MV-4-11 (cell line): Measurements from ENCODE around the gene ACSS1.

ENCODE experiments used
- DNase-seq: peaks from one replicate; lab custom pipeline; 2025; lab: John Stamatoyannopoulos, UW

The ACSS1 gene

GRCh38 chr20:24971376-24972101, 86.4 kb downstream of the ACSS1 start:
- no peak for DNase-seq

DNA sequence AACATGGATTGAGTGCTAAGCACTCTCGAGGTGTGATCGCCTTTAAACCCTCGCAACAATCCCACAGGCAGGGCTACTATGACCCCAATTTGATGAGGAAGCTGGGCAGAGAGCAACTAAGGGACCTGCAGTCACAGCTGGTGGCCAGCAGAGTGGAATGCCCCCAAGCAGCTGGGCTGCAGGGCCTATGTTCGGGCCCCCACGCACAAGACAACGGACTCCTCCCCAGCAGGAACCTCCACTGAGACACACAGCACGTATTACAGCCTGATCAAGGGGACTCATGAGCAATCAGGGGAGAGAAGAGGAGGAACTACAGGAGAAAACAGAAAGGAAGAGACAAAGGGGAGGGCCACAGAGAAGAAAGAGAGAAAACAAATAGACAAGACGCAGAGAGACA, 87.2 kb downstream of the ACSS1 start:
- DNase-seq, result no peak

DNA sequence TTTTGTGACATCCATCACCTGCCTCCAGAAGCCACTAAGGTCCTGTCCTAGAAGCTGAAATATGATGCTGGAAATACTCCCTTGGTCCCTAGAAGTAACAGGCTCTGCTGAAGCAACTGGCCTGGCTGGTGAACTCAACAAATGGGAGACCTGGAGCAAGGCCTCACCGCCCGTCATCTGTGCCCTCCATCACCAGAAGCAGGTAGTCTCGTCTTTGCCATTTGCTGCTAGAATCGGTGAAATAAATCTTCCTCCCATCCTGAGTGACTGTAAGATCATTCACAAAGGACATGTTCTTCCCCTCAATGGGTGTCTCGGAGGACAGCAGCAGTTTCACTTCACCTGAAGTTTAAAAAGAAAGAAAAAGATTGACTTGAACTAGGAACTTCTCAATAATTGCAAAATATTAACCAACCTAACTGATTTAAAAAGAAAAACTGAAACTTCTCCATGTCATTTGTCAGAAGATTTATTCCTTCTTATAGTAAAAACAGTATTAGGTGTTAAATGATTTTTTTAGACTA, 87.8 kb downstream of the ACSS1 start:
- DNase-seq, result no peak

GRCh38 chr20:24969186-24970029, 88.5 kb downstream of the ACSS1 start:
- no peak for DNase-seq

DNA sequence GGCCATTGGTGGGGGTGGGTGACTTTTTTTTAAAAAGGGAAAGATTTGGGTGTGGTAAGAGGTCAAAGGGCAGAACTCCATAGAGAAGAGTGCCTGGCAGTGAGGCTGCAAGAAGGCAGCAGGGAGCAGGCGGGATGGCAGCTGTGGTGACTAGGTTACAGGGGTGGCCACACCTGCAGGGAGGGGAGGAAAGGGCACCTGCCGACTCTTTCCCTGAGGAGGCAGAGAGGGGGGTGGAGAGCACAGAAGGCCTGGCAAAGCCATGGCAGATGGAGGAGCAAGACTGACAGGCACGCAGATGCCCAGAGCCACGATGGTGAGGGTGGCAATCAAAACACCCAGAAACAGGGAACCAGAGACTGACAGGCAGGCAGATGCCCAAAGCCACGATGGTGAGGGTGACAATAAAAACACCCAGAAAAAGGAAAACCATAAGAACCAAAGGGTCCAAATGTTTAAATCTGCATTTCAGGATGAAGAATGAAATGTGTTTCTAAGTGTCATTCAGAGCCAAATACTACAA, 89.6 kb downstream of the ACSS1 start:
- DNase-seq, result no peak

- DNase-seq, result no peak
These were observed 91.5 kb downstream of the ACSS1 start for GRCh38 chr20:24966317-24967012.

- DNase-seq, result no peak
These were observed 92.6 kb downstream of the ACSS1 start for GRCh38 chr20:24965065-24965919.

DNA sequence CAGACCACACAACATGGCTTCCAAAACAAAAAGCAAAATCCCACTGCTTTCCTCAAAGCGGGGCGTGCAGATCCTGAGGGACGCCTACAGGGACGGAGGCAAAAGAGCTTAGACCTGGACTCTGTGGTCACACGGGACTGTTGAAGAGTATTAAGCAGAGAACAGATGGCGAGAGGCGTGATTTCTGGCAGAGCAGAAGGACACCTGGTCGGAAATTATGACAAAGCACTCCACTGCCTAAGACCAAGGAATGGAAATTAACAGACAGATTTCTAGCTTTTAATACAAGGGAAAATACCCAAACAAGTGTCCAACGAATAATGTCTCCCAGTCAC, 93.5 kb downstream of the ACSS1 start:
- DNase-seq, result no peak

DNA sequence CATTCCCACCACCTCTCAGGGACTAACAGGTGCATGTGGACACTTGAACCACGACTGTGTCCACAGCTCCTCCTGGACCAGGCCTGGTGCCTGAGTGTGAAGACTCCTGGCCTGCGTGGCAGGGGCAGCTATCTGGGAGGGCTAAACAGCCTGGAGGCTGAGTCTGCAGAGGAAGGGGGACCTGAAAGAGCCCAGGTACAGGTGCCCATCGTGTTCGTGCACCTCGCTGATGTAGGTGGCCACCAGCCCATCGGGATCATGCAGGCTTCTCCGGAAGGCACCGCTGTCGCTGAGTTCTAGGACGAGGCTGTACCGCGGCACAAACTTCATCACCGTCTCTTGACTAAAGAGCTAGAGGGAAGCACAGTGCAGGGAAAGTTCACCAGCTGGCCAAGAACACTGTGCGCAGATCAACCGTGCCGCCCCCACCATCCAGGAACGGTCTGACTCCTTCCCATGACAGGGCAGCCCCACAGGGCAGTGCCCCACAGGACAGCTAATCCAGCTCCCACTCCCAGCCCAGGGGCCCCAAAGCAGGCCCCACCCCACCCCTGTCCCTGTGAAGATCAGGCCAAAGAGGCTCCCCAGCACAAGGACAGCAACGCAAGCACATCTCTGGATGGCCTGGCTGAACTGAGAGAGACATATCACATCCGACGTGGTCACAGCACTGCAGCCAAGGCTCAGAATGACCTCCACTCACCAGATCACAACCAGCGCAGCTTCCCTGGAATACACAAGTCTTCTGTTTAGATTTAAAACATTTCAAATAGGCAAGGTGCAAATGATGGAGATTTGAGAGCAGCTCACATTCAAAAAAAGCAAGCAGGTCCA, 94.0 kb downstream of the ACSS1 start:
- DNase-seq, result no peak

DNA sequence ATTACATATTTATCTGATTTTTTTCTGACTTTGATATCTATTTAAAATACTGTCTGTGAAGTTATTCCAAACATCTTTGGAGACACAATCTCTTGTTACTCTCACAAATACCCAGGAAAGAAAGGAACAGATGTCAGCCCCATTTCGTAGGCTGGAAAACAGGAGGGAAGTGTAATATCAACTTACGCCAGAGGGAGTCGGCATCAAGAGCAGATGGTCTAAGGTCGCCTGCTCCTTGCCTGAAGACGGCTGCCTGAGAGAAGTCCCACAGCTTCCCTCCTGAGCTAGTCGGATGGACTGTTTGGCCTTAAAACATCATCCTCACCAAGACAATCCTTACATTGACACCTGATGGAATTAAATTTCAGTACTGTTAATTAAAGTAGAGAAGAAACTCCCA, 95.4 kb downstream of the ACSS1 start:
- no peak for DNase-seq

GRCh38 chr20:24962182-24962492, 95.8 kb downstream of the ACSS1 start:
- DNase-seq, result no peak

DNA sequence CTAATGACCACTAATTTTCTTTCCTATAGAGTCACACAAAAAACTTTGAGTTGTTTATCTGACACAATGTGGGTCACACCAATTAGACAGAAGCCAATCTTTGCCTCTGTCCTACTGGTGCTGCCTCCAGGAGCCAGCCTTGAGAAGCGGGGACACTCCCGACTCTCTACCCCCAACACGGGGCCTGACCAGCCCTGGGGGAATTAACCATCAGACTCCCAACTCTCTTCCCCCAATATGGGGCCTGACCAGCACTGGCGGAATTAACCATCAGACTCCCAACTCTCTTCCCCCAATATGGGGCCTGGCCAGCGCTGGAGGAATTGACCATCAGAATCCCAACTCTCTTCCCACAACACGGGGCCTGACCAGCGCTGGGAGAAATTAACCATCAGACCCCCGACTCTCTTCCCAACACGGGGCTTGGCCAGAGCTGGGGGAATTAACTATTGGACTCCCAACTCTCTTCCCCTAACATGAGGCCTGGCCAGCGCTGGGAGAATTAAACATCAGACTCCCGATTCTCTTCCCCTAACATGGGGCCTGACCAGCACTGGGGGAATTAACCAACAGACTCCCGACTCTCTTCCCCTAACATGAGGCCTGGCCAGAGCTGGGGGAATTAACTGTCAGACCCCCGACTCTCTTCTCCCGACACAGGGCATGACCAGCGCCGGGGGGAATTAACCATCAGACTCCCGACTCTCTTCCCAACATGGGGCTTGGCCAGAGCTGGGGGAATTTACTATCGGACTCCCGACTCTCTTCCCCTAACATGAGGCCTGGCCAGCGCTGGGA, 96.4 kb downstream of the ACSS1 start:
- DNase-seq, result no peak

- no peak for DNase-seq
These were observed 97.1 kb downstream of the ACSS1 start for GRCh38 chr20:24960861-24961260.

GRCh38 chr20:24960302-24960801, 97.6 kb downstream of the ACSS1 start:
- DNase-seq, result no peak

DNA sequence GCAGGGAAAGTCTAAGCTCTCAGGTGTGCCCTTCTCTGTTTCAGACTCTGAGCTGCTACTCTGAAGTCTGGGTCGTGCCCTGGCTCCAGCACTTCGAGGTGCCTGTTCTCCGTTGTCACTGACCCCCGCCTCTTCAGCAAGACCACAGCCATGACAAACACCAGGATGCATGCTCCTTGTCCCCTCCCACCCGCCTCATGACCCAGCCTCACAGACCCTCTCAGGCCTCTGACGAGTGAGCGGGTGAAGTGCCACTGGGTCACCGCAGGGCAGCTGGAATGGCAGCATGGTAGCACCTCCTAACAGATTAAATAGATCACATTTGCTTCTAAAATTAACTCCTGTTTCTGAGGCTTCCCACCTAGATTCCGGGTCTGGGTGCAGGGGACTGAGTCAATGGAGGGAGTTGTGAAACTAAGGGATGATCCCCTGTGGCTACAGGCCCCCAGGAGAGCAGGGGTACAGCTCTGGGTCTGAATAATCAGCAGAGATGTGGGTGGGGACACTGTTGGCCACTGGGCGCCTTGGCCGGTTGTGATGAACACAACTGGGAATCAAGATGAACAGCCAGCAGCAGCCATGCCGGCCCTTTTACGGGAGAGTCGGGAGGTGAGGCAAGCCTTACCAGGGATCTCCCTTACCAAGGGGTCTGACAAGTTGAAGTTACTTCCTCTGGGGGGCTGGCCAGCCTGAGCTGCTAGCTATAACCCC, 98.2 kb downstream of the ACSS1 start:
- no peak for DNase-seq

DNA sequence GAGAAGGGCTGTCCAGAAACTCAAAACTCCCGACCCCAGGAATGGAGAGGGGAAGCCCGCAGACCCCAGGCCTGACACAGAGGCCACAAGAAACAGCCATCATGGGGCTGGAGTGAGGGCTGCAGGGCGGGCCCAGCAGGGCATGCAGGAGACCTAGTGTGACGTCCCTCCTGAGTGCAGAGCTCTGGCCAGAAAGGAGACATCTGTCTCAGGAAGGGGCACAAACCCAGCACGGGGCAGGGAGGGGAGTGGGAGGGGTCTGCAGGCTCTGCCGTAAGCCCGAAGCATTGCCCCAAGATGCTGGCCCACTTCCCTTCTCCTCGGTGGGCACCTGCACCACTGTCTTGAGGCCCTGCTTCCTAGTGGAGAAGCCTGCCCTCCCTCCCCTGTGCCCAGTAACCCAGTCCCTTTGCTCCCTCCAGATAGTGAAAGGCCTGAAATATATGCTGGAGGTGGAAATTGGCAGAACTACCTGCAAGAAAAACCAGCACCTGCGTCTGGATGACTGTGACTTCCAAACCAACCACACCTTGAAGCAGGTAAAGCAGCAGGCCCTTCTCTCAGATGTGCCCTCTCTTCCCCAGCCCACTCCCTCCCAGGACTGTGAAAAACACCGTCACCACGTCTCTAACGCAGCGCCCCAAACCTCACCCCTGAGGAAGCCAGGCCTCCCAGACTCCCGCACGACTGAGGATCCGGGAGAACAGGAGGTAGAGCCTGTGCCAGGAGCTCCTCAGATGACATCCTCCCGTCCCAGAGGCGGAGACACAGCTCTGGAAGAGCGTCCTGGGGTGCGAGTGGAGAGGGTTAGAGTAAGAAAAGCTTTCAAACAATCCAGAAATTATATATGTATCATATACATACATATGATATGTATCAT, 99.2 kb downstream of the ACSS1 start:
- no peak for DNase-seq

DNA sequence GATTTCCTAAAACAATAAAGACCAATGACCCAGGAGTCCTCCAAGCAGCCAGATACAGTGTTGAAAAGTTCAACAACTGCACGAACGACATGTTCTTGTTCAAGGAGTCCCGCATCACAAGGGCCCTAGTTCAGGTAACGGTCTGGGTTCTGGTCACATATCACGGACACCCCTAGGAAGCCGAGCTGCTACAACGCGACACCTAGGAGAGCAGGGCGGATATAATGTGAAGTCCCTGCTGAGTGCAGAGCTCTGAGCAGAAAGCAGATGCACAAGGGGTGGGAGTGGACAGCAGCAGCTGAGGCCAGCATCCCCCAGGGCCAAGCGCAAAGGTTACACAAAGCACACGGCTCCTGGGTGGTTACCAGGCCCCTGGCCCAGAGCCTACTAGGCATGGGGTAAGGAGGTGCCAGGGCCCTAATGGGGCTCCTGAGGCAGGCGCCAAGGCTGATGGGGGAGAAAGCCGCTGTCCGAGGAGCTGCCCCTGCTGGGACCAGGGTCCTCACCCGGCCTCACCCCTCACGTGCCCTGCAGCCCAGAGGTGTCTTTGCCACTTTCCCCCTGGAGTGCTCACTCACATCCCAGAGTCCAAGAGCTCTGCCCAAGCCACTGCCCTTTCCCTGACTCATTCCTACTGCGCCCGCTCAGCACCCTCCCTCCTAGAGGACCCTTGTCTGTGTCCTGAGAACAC, 100.5 kb downstream of the ACSS1 start:
- no peak for DNase-seq
